Superior temporal gyrus (tissue), 1 donor: ENCODE measurements around the gene MEIS1.
"Not testable (repeated sequence)": the region's sequence is repeated elsewhere in the genome, so short reads cannot be mapped to it uniquely, and the experiment has no call there.

Source experiments
- DNase-seq: peaks from one replicate; pipeline ENCODE4 v3.0.0-alpha.2; 2016; ENCODE audit errors: extremely low spot score

Gene MEIS1

DNA sequence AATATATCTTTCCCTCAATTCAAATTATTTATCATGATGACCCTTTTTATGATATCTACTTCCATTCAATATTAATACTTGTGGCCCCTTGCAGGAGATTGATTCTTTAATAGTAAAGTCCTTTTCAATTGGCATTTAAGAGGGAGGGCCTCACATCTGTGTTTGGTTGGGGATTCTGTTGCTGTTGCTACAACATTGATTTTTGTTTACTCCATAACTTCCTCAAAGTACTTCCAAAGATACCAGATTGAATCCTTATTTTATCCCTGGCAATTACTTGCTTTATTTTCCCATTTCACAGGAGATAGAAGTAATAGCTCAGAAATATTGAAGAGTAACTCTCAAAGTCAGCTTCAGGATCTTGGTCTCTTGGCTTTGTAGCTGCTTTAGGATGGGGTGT lies 32.8 kb downstream of the MEIS1 start:
- DNase-seq: no peak

- no peak for DNase-seq
Measured at GRCh38 chr2:66469214-66469902, 34.4 kb downstream of the MEIS1 start.

DNA sequence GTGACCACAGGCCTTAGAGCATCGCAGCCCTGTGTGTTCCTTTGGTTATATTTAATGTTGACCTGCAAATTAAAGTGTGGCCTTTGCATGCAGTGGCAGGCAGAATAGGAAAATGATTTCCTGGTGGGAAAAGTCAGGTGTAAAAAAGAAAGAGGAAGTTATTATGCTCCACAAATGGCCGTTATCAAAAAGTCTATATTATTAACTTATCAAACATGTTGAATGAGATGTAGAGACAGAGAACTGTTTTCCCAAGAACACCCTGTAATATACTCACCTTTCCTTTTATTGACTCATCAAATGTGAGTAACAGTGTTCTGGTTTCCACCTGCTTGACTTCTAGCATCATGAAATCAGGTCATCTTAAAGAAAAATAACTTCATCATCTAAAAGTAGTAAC lies 35.3 kb downstream of the MEIS1 start:
- DNase-seq: no peak

DNA sequence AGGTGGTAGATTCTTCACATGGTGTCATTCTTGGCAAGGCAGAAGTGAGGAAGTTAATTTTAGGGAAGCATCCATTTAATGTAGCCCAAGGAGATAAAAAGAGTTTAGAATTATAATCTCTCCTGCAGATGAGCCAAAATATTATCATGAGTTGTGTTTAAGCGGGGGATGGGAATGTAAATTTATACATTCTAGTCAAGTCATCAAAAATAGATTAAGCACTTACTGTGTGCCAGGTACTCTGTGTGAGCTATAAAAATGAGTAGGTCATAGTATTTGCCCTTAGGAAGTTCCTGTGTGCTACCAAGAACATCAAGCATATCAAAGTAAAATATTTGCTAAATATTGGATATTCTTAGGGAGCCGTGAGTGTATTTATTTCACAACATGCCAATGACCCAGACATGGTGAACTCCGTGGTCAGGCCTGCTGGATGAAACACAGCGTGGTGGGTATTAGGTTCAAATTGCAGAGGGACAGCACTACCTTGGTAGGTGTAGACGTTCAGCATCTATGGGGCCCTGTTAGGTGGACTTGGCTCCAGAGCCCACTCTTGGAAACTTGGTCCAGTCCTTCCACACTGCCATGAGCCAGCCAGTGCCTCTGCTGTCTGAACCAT lies 37.4 kb downstream of the MEIS1 start:
- no peak for DNase-seq

DNA sequence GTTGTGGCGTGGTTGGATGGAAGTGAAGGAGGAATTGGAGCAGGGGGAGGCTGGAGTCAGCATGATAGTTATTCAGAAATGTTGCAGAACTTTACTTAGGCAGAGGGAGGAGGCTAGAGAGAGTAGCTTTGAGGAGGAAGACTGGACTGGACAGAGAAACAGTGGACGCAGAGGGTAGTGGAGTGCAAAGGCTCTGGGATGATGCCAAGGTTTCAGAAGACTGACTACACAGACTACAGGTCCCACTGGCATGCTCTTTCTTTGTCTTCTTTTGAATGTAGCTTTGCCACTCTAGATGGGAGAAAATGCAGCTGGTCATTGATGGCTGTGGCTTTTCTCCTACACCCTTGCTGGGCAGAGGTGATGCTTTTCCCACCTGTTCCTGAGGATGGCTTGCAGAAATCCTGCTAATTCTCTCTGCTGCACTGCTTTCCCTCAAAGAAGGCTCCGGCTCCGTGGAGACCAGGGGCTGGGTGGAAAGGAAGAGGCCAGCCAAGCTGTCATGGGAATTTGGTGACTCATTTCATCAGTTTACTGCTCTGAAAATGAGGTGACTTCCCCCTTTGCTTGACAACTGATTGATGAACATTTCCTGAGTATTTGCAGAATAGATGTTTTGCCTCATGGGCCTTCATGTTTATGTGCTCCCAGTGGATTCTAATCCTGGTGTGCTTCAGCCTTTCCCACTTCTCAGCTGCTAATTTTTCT lies 42.4 kb downstream of the MEIS1 start:
- DNase-seq: no peak

- no peak for DNase-seq
Measured at GRCh38 chr2:66478299-66478698, 43.4 kb downstream of the MEIS1 start.

DNA sequence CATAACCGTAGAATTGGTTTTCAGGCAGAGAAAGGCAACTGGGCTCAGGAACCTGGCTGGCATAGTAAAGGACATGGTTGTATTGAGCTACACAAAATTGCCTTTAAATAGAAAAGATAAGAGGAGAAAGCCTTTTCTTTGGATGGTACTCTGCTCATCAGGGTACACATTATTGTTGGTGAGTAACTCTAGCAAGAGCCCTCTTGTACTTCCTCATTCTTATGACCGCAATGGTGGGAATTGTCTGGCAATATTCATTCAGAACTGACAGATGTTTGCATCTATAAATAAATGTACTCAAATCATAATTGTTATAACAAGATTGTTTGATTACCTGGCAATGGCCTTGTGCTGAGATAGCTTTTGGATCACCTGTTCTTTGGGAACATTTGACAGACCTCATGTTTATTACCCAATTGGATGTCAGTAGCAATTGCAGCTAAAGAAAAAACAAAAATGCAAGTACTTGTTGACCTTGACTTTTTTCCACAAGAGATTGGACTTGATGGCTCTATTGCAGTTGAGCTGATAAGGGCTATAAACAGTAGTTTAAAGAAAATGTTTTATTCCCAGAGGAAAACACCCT lies 43.9 kb downstream of the MEIS1 start:
- DNase-seq: no peak

- peak; percentile 21 for DNase-seq
Measured at GRCh38 chr2:66481100-66481549, 46.2 kb downstream of the MEIS1 start.

- DNase-seq: not testable (repeated sequence)
Measured at GRCh38 chr2:66485252-66485651, 50.3 kb downstream of the MEIS1 start.

- DNase-seq: no peak
Measured at GRCh38 chr2:66488946-66489345, 54.0 kb downstream of the MEIS1 start.

DNA sequence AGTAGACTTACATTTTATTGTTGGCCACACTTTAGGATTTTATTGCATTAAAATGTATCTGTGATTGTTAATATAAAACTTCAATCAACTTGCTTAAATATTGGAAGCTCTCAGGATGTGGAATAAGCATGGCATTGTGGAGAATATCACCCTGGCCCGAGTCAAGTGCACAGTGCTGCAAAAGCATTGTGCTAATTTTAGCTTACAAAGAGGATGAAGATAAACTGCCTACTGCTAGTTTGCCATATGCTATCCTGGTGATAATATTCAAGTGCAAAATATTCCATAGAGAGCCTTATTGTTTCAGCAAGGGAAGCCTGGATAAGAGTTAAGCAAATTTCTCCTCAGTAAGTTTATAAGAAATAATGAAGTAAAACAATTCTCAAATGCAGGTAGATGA lies 54.5 kb downstream of the MEIS1 start:
- peak; percentile 40 for DNase-seq

- no peak for DNase-seq
Measured at GRCh38 chr2:66490588-66491001, 55.7 kb downstream of the MEIS1 start.

DNA sequence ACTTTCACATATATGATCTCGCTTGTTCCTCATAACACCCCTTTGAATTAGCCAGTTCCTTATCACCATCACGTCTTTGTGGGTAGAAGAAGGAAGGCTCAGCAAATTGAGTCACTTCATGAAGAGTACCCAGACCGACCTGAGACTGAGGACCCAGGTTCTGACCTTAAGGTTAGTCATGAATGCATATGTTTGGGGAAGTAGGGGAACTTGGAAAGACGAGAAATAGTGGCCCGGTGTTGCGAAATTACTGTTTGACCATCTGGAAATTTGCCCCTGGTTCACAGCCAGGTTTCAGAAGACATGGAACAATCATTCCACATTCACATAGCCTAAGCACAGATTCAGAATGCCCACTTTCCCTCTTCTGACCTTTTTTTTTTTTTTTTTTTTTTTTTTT lies 59.8 kb downstream of the MEIS1 start:
- DNase-seq: no peak

DNA sequence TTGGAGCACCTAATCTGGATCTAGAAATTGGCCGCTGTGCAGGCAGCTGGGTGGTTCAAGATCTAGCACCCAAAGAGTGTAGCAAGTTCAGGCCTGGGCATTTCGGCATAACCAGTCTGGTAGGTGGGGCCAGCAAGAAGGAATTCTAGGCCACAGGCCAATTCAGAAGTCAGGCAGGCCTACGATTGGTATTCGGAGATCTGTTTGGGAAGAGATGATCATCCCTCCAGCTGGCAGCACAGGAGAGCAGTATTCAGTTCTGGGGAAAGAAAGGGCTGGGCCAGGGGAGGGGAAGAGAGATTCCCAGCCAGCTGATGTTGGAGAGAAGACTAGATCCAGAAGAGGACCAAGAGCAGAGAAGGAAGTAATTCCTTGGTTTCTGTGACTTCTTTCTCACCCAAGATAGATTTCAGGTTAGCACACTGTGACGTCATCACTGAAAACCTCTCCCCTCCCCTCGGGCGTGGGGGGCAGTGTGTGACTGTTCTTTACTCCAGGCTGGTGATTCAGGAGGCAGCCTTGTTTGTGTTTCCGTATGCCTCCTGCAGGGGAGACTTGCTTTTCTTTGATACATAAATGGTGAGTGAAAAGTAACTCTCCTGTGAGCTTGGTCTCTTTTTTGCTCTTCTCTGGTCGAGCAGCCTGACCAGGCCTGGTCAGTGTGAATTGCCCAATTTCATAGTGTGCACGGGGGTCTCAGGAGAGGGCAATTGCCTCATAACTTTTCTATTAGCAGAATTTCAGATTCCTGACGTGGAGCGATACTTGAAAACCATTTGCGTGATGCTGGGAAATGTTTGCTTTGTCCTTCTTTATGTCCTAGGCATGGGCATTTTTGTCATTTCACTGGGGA lies 61.1 kb downstream of the MEIS1 start:
- peak; percentile 18 for DNase-seq

DNA sequence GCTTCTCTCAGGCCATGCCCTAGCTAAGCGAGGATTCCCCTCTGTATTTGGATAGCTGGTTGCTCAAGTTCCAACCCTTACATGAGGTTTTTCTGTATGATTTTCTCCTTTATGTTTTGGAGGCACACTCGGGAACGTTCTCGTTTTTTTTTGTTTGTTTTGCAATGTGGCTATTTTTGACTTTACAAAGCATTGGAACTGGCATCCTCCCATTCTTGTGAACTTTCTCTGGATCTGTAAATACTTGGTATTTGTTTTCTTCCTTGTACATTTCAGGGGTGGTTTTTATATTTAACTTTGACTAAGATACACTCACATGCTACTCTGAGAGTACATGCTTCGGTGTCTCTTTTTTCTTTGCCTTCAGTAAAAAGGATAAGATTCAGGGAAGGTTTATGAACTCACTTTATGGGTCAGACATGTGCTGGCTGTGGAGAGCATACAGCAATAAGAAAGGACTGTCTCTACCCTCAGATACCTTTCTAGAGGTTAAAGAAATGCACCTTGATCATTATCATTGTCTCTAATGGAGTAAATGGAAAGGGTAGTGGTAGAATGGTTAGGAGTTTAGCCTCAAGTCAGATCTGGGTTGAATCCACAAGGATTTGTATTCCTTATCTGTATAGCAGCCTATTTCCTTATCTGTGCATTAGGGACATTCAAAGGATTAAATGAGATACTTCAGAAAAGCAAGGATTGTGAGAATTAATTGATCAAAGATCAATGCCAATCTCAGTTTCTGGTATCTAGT lies 61.9 kb downstream of the MEIS1 start:
- DNase-seq: no peak

- DNase-seq: peak; percentile 71
Measured at GRCh38 chr2:66497431-66498288, 62.7 kb downstream of the MEIS1 start.

GRCh38 chr2:66498289-66498975 lies 63.5 kb downstream of the MEIS1 start:
- DNase-seq: no peak

DNA sequence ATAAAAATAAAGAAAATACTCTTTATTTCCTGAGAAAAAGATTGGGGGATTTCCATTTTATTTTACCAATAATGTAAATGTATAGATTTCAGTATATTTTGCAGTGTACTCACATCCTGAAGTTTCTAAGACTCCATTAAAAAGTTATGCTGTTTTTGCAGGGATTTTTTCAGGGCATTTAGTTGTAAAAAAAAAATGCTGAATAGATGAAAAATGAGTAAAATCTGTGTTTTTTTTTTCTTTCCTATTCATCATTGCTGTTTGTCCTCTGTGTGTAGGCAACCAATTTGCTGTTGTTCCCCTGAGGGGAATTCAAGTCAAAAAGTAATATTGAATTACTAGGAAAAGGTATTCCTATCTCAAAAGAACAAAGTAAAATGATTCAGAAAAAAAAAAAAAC lies 66.3 kb downstream of the MEIS1 start:
- no peak for DNase-seq

DNA sequence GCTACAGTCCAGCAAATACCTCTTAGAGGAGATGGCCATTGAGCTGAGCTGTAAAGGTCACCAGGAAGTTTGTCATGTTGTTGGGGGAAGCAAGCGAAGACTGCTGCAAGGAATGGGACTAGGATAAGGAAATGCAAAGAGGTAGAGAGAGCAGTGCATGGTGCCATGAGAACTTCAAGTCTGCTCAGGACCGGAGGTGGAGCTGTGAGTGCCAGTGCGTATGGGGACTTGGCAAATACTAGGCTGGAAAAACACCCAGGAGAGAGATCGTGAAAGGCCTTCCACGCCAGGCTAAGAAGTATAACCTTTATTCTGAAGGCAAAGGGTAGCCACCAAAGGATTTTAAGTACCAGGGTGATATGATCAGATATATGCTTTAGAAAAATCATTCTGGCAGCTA lies 71.3 kb downstream of the MEIS1 start:
- DNase-seq: no peak
